Kidney epithelial cell (primary cell): ENCODE results near the gene ARRDC4. TPM values are rescaled to one million over a fixed set of nuclear protein-coding genes. Genes with fewer than 3 reads are reported as not detected.

ENCODE experiments used
- DNase-seq: peaks from one replicate; pipeline ENCODE4 v3.0.0-alpha.2; 2010; ENCODE audit warnings: low read depth
- H3K27me3 ChIP-seq: 2 replicates; pipeline ENCODE4 v1.6.0; 2011; ENCODE audit warnings: low read length; ENCODE audit not compliant: control insufficient read depth, insufficient read depth
- H3K36me3 ChIP-seq: 2 replicates; pipeline ENCODE4 v1.5.1; 2011; ENCODE audit warnings: low read length; ENCODE audit not compliant: control insufficient read depth, insufficient read depth
- H3K4me3 ChIP-seq: 2 replicates; pipeline ENCODE4 v1.5.1; 2011; ENCODE audit warnings: low read depth, mild to moderate bottlenecking, control low read depth, low read length
- CTCF ChIP-seq: IDR thresholded peaks from 2 replicates; pipeline ENCODE4 v1.5.1; 2011; ENCODE audit warnings: mild to moderate bottlenecking, moderate library complexity, low read length, control low read depth, inconsistent platforms; ENCODE audit not compliant: insufficient read depth, poor library complexity, severe bottlenecking
- total RNA-seq: library from RNA; depleted of rRNA; stranded (reverse); fragments of >200 nt; gene quantifications from 2 replicates; pipeline ENCODE4 v1.2.3, GENCODE V29; 2015

Gene ARRDC4
- total RNA-seq, 1 donor from 2014 or later, result 4.4 TPM

GRCh38 chr15:97992823-97993222 is 32.3 kb downstream of the ARRDC4 start:
- no peak for TF ChIP-seq CTCF
- H3K27me3 ChIP-seq, result no peaks in the 10 kb centered on the region
- DNase-seq, result no peak
- H3K36me3 ChIP-seq, result no peaks in the 10 kb centered on the region
- H3K4me3 ChIP-seq, result no peak overlapping the region

- Histone ChIP-seq H3K36me3 (no peaks in the 10 kb centered on the region), H3K27me3 (no peaks in the 10 kb centered on the region), H3K4me3 (no peak overlapping the region)
- DNase-seq, result no peak
- TF ChIP-seq CTCF, result no peak
Measured at GRCh38 chr15:97993310-97993738, 32.8 kb downstream of the ARRDC4 start.

- Histone ChIP-seq H3K4me3 (no peak overlapping the region), H3K36me3 (no peaks in the 10 kb centered on the region), H3K27me3 (no peaks in the 10 kb centered on the region)
- no peak for DNase-seq
- TF ChIP-seq CTCF, result no peak
Measured at GRCh38 chr15:97994236-97994635, 33.7 kb downstream of the ARRDC4 start.

GRCh38 chr15:97995192-97995591 is 34.7 kb downstream of the ARRDC4 start:
- no peak for DNase-seq
- TF ChIP-seq CTCF, result no peak
- Histone ChIP-seq H3K36me3 (no peaks in the 10 kb centered on the region), H3K4me3 (no peak overlapping the region), H3K27me3 (no peaks in the 10 kb centered on the region)

GRCh38 chr15:97995881-97996603 is 35.5 kb downstream of the ARRDC4 start:
- peak; percentile 50 for TF ChIP-seq CTCF
- no peak for DNase-seq
- H3K36me3 ChIP-seq, result no peaks in the 10 kb centered on the region
- no peak overlapping the region for H3K4me3 ChIP-seq
- no peaks in the 10 kb centered on the region for H3K27me3 ChIP-seq

- Histone ChIP-seq H3K4me3 (no peak overlapping the region), H3K27me3 (no peaks in the 10 kb centered on the region), H3K36me3 (no peaks in the 10 kb centered on the region)
- DNase-seq, result no peak
- no peak for TF ChIP-seq CTCF
Measured at GRCh38 chr15:97998307-97999071, 38.0 kb downstream of the ARRDC4 start.
